Measurements from ENCODE around the gene PNPLA1.

DNA sequence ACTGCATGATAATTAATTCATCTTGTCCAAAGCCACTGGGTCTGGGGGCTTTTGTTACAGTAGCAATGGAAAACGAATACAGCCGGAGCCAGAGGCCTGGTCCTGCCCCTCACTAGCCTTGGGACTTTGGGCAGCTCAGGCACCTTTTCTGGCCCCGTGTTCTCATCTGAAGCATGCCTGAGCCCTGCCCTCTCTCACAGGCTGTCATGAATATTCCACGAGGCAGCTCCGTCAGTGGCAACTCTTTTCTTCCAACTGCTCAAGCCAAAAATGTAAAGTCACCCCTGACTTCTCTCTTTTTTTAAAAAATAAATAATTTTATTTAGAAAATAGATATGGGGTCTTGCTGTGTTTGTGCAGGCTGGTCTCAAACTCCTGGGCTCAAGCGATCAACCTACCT lies 61.5 kb downstream of the PNPLA1 start:
- TF ChIP-seq, protein P1, sequence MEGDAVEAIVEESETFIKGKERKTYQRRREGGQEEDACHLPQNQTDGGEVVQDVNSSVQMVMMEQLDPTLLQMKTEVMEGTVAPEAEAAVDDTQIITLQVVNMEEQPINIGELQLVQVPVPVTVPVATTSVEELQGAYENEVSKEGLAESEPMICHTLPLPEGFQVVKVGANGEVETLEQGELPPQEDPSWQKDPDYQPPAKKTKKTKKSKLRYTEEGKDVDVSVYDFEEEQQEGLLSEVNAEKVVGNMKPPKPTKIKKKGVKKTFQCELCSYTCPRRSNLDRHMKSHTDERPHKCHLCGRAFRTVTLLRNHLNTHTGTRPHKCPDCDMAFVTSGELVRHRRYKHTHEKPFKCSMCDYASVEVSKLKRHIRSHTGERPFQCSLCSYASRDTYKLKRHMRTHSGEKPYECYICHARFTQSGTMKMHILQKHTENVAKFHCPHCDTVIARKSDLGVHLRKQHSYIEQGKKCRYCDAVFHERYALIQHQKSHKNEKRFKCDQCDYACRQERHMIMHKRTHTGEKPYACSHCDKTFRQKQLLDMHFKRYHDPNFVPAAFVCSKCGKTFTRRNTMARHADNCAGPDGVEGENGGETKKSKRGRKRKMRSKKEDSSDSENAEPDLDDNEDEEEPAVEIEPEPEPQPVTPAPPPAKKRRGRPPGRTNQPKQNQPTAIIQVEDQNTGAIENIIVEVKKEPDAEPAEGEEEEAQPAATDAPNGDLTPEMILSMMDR (IDR thresholded peaks at IDR 0.05) = no peak
- no peak for TF ChIP-seq TCF7L2 (IDR thresholded peaks at IDR 0.05; ENCODE audit: low read depth, low read length)
- no peak for TF ChIP-seq SIN3A (IDR thresholded peaks at IDR 0.05; ENCODE audit: borderline replicate concordance, insufficient read depth, low read depth, low read length)
